C1 segment of cervical spinal cord (tissue), 14 donors: ENCODE measurements around the gene CHPF2.

Source experiments
- DNase-seq, 14 donors: peaks; one replicate each; lab custom pipeline; 2025; lab: John Stamatoyannopoulos, UW

The CHPF2 gene

DNA sequence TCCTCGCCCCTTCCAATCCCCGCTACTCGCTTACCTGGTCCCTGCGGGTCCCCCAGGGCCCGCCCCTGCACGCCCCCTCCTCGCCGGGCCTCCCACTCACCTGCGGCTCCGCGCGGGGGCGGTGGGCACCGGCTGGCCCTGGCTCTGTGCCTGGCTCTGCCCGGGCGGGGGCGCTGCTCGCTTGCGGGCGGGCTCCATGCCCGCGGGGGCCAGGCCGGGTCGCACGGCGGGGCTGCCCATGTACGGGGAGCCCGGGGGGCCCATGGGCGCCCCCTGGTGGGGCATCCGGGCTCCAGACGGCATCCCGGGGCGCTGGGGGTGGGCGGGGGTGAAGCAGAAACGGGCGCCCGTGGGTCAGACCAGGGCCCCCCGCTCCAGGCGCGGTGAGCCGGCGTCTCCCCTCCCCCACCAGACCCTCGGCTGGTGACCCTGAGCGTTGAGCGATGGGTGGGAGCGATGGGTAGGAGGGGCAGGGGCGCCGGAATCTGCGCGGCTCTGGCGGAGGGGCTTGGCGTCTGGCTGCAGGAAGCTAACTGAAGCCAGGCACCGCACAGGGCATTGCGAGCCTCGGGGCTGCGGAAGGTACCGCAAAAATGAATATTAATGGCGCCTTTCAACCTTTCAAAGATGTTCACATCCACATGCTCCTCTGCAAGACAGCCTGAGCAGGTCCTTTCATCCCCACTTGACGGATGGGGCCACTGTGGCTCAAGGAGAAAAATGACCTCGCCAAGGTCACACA lies 13.2 kb downstream of the CHPF2 start:
- peak in 2 of 14 donors; percentile 22 to 27 for DNase-seq

DNA sequence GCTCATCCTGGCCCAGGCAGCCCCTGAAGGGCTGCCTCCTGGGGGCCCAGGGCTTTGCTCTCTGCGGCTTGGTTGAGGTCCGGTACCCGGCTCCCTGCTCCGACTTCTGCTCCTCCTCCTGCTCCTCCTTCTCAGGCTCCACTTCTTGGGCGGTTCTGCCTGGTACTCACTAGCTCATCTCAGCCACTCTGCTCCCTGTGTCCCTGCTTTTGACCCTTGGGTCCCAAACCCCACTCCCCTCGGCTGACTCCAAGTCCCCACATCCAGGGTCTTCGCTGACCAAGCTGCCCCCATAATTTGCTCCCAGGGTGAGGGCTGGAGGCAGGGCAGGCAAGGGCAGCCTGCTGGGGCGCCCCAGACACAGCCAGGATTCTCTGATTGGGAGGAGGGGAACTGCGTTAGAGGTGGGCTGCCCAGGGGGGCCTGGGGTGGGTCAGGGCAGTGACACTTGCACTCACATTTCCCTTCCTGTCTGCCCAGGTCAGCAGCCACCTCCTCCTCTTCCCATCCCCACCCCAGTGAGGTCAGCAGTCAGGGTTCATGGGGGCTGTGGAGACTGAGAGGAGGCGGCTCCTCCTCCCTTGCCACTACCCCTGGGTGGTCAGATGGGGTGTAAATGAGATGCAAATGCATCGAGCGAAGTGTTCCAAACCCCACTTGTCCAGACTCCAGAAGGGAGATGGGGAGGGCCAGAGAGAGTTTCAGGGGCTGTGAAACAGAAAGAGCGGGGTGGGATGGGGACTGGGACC lies 14.0 kb downstream of the CHPF2 start:
- DNase-seq: no peak

DNA sequence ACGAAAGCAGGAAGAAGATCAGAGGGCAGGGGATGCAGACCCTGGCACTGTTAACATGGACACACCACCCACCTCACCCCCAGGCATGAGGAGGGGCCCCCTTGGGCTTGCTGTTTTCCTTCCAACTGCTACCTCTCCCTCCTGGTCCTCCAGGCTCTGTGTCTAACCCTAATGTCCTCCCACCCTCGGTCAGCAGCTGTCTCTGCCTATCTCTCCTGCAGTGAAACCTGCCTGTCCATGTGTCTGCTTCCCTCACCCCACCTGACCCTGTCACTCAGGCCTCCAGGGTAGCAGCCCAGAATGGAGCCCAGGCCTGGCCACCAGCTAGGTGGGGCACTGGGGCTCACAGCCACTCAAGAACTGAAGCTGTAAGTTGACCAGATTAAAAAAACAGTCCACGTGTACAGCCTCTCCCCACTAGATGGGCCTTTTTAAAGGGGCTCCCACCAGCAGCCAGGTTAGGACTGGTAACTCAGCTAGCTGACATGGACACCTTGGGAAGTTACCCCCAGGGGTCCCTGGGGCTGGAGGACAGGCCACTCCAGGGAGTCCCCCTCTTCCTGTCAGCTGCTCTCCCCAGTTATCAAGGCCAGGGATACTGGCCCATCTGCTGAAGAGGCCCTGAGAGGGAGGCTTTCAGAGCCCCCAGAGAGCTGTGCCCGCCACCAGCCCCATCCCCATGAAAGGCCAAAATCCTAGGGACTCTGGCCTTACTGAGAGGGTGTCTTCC lies 14.7 kb downstream of the CHPF2 start:
- DNase-seq: no peak

DNA sequence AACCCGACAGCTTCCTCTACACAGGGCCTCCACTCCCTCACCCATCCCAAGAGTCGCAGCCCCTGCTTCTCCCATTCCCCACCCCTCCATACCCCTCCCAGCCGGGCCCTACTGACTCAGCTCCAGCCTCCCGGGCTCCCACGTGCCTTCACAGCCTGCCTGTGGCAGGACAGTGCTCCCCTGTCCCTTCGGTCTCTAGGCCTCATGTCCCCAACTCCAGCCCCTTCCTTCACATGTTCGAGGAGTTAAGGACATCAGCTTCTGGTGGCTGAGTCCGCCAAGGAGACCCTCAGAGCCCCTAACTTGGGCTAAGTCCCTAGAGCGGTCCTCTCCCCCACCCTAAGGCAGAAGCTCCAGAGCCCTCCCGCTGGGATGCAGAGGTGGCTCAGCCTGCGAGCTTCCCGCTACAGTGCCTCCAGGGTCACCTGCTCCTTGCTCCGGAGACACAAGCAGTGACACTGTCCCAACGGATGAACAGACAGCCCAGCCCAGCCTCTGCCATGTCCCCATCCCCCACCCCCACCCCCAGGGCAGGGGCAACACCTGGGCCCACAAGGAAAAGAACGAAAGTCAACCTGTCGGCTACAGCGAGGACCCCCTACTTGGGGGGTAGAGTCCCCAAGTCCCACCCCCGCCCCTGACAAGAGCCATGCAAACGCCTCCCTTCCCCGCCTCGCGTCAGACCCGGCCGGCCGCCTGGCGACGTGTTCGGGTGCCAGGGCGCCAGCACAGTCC lies 15.5 kb downstream of the CHPF2 start:
- peak in 3 of 14 donors; percentile 25 to 66 (median 31) for DNase-seq

DNA sequence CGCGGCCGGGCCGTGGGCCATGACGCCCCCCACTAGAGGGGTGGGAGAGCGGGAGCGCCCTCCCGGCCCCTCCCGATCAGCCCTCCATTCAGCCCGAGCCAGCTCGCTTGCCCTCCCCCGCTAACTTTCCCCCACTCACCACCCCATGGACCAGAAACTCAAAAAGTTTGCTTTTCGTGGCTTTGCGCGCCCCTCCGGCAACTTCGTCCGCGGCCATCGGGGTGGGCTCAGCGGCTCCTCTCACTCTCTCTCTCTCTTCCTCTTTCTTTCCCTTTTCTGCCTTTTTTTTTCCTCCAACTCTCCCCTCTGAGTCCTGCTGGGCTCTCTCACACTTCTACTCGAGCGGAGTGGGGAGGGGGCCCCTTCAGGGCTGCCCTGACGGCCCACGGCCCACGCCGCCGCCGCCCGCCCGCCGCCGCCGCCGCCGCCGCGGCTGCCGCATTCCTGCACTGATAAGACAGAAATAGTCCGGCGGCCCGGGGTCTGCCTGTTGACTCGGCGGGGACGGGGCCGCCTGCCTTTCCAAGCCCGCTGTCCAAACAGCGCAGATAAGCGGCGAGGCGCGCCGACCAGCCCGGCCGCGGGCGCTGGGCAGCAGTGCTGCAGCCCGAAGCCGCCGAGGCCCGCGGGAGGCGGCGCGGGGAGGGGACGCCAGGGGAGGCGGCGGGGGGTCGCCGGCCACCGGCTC lies 16.2 kb downstream of the CHPF2 start, which contains the start of gene SMARCD3:
Gene SMARCD3, minus strand, starts transcription at position 349 of the 688 bp plus-strand sequence. Its CDS starts 132 bp downstream, at position 217.
- DNase-seq: peak in 12 of 14 donors; percentile 33 to 83 (median 64)

DNA sequence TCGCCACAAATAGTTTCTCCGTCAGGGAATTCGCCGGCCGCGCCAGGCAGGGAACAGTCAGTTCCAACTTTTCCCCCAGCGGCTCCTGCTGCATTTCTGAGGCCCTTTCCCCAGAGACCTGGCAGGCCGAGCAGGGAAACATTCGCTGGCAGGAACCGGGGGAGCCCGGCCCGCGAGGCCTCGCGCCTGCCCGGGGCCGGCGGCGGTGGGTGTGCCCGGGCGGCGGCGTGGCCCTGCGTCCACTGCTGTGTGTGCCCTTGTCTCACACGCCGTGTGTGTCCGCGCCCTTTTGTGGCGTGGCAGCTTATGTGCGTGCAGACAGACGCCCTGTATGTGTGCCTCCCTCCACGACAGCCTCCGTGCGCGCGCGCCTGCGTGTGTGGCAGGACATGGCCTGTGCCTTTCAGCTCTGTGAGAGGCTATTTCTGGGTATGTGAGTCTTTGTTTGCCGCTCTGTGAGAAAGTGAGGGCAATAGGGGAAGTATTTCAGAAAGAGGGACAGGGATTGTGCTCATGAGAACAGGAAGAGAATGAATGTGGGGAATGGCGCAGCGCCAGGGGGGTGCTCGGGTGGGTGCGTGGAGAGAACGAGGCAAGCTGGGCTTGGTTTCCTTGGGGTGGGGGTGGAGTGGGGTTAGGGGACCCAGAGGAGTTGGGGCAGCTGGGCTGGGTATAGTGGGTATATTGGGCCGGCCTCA lies 16.9 kb downstream of the CHPF2 start:
- DNase-seq: peak in 11 of 14 donors; percentile 51 to 83 (median 69)

DNA sequence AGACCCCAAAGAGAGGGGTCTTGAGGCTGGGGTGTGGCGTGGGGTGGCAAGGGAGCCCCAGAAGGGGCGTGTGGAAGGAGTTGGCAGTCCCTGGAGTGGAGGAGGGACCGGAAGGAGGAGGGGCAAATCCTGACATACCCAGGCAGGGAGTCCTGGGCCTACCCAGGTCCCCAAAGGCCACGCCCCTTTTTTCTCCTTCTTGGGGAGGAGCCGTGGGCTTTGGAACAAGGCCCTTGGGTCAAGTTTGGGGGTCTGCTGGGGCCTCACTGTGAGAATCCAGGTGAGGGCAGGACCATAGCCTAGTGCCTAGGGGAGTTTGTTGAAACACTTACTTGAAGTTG lies 17.4 kb downstream of the CHPF2 start:
- DNase-seq: peak in 1 of 14 donors; percentile 34

DNA sequence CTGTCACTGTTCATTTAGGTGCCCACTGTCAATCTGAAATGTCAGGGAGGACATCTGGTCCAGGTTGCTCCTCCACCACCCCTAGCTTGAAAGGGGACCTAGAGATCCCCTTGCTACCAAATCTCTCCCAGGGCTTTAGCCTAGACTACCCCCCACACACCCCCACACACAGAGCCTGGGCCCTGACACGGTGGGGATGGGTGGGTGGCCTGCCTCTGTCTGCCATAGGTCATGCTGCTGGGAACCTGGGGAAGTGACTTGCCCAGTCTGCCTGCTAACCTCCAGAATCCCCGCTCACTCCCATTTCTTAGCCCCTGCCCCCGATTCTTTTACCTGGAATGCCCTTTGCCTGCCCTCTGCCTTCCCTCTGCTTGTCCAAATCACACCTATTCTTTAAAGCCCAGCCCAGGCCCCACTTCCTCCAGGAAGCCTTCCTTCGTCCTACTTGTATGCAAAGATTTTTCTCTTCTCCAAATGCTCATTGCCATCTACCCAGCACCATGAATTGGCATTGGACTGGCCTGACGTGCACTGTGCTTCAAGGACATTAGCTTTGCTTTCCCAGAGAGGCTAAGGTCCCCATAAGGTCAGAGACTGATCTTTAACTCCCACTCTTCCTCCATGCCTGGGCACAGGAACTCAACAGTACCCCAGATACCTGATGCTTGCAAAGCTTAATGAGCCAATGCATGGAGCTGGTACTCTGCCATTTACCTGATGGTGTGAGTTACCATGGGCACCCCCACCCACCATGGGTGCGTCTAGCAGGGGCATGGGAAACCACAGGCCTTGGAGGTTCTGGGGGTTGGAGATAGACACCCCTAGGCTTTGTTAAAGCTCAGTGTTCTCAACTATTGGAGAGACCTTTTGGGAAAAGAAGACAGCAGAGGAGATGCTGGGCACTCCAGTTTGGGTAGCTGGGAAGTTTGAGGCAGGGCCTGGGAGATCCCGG lies 18.2 kb downstream of the CHPF2 start:
- no peak for DNase-seq

DNA sequence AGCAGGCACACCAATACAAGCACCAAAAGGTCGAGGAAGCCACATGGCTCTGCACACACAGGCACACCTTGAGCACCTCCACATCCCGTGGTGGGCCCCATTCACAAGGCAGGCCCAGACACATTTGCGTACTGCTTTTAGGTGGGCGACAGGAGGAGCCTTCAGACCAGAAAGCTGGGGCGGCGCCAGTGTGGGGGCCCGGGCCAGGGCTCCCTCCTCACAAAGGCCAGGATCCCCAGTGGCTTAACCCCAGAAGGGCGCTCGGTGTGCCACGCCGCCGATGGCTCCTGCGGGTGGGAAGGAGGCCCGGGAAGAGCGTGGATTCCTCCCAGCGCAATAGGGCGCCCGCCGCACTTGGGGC lies 19.0 kb downstream of the CHPF2 start:
- peak in 4 of 14 donors; percentile 52 to 77 (median 64) for DNase-seq

DNA sequence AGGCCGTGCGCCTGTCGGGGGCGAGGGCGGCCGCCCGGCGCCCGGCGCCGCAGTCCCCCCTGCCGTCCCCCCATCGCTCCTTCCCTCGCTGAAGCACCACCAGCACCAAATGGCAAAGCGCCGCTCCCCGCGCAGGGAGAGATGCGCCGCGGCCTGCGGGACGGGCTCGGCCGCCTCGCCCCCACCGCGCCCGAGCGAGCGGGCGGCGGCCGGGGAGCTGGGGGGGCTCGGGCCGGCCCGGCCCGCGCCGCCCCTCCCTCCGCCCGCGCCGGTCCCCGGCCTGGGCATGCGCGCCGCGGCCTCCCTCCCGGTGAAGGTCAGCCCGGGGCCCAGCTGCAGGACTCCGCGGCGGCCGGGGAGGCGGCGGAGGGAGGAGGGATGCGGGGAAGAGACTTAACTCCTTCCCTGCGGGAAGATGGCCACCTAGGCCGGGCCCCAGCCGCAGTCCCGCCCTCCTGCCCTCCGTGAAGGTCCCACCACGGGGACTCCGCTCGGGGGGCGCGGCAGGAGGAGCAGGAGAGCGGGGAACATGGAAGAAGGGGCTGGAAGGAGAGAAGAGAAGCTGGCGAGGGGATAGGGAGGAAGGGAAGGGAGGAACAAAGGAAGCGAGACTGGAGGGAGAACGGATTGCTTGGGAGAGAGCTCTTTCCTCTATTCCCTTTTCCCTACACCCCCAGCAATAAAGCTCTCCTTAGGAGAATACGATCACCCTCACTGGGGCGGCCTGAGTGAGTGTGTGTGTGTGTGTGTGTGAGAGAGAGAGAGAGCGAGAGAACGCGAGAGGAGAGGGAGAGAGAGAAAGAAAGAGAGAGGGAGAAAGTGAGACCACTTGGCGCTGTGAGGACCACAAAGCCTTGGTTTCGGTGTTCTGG lies 19.6 kb downstream of the CHPF2 start:
- peak in 12 of 14 donors; percentile 59 to 88 (median 72) for DNase-seq

DNA sequence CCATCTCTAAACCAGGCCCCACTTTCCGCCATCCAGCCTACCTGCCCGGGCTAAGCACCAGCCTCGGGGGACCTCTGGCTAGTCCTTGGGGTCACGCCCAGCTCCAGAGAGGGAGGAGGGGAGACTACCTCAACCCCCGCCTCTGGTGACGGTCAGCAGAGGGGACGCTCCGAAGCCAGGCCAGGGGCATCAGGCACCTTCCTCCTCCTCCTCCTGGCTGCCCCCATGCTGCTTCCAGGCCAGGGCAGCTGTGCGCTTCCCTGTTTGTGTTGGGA lies 20.2 kb downstream of the CHPF2 start:
- no peak for DNase-seq

DNA sequence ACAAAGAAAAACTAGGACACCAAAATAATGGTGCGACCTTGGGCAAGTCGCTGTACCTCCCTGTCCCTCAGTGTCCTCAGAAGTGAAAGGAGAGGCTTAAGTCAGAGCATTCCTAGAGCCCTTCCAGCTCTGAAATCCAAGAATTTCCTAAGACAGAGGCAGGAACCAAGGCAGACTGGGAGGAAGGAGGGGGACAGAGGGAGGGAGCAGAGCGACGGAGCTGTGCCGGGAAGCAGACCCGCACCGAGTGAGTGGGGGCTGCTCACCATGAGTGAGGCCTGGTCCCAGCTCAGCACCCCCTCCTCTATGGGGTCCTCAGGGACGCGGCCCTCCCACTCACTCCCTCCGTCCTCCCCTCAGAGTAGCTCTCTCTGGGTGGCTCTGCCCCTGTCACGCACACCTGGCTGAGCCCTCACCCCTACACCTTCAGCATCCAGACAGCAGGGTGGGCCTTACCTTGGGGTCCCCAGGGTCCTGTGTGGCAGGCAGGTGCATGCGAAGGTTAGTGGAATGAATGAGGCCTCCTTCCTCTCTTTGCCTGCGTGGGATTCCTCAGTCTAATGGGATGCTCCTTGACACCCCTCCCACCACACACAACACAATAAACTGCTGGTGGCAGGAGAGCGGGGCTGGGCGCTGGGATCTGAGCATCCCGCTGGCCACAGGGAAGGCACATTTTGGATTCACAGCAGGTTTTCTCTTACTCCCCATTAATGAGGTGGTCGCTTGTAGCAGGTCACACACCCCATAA lies 20.9 kb downstream of the CHPF2 start:
- no peak for DNase-seq

DNA sequence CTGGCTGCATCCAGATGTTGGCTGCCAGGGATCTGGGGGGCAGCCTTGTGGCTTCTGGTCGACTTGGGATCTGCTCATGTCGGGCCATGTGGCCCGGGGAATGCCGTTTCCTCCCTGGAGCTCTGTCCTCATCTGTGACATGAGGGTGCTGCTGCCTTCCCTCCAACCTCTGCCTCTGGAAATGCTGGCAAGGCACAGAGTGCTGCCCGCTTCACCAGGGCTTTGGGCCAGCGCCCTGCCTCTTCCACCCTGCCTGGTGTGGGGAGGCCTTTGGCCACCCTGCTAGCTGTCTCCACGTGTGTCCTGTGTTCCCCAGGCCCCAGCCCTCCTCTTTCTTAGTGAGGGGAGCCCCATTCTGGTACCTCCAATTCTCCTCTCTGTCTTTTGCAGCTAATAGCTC lies 22.0 kb downstream of the CHPF2 start:
- DNase-seq: peak in 1 of 14 donors; percentile 54

DNA sequence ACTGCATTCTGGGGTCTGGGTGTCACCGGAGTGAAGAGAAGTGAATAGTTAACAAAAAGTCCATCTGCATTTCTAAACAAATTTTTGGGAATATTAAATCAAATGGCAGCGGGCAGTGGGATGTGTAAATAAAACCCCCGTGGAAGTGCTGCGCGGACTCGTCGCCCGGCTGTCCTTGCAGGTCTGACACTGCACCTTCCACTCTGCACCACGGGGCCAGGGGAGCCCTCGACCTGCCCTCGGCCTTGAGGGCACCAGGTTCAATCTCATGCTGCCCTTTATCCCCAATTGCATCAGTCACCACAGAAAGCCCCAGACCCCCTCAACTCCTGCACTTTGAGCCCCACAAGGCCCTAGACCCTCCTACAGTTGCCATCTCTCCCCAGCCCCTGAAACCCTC lies 22.6 kb downstream of the CHPF2 start:
- no peak for DNase-seq

DNA sequence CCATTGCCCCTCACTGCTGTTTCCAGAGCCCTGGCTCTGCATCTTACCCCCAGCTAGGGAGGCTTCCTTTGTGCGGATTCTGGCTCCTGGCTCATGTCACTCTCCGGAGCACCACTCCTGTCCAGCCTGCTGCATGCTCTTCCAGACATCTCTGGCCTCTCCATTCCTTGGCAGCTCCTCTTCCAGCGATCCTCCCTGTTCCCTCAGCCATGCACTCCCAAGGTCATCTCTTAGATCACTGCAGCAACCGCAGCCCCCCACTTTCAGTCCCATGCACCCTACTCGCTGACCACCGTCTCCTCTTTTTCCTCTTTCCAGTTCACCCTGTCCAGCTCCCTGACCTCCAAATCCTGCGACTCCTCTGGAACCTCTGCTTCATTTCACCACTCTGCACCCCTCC lies 23.1 kb downstream of the CHPF2 start:
- no peak for DNase-seq

DNA sequence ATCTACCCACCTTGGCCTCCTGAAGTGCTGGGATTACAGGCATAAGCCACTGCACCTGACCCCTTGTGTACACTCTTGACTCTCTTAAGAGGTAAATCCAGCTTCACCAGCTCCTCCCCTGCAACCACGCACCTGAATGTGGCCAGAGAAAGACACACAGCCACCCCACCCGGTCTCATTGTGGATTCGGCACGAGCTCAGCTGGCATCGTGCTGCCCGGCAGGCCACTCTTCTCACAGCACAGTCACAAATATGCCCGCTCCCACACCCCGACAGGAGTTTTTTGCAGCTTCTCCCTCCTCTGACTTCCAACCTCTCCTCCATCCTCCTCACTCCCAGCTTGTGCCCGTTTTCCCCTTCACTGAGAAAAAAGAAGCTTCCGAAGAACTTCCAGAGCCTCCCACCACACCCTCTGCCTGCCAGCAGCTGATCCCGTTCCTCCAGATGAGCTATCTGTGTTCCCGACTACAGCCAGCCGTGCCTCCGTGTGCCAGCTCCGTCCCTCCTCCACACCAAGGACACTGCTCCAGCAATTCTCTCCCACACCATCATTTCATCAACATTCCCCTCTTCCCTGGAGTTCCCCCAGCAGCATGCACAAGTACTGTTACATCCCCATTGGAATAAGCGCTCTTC lies 24.2 kb downstream of the CHPF2 start:
- DNase-seq: no peak

DNA sequence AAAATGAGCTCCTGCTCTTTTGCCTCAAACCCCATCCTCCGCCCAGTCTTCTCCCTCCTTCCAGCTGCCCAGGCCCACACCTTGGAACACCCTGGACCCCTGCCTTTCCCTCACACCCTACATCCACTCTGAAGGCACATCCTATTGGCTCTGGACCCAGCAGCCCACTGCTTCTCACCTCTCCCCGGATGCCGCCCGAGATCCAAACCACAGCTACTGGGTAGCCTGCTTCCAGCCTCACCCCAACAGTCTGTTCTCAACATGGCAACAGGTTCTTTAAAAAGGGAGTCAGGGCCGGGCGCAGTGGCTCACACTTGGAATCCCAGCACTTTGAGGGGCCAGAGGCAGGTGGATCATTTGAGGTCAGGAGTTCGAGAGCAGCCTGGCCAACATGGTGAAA lies 25.7 kb downstream of the CHPF2 start:
- DNase-seq: no peak
